Measurements from ENCODE around the gene NEO1.
"Not testable (repeated sequence)": the region's sequence is repeated elsewhere in the genome, so short reads cannot be mapped to it uniquely, and the experiment has no call there.

Gene NEO1

DNA sequence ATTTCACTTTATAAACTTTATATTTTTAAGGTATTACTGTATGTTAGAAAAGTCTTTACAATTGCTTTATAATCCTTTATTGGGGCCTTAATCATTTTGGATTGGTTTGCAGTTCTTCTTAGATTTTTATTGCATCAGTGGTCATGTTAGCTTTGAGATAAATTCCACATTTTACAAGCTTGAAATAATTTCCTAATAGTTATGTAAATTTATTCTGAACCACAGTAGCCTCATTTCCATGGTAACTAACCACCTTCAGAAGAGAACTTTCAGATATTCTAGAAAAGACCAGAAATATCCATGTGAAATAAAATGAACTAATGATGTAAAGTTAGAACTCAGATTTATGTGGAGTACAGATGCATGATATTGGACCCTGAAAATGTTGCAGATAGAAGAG, 94.2 kb downstream of the NEO1 start:
- DNase-seq: no peak

DNA sequence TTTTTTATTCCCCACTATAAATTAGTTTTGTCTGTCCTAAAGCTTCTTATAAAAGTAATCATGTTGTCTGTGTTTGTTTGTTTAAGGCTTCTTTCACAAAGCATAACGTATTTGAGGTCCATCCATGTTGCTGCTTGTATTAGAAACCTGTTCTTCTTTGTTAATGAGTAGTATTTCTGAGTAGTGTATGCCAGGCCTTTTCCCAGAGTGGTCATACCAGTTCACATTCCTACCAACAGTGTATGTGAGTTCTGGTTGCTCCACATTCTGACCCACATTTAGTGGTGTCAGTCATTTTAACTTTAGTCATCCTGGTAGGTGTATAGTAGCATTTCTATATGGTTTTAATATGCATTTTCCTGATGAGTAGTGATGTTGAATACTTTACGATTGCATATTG, 98.6 kb downstream of the NEO1 start:
- no peak for DNase-seq

DNA sequence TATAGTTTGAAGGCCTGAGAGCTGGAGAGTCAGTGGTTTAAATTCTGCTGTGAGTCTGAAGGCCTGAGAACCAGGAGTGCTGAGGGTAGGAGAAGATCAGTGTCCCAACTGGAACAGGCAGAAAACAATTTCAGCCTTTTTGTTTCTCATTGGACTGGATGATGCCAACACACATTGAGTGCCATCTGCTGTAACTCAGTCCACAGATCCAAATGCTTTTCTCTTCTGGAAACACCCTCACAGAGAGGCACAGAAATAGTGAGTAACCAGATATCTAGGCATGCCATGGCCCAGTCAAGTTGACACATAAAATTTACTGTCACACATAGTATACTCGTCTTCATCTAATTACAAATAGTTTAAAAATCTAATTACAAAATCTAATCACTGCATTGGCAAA, 100.8 kb downstream of the NEO1 start:
- DNase-seq: no peak

DNA sequence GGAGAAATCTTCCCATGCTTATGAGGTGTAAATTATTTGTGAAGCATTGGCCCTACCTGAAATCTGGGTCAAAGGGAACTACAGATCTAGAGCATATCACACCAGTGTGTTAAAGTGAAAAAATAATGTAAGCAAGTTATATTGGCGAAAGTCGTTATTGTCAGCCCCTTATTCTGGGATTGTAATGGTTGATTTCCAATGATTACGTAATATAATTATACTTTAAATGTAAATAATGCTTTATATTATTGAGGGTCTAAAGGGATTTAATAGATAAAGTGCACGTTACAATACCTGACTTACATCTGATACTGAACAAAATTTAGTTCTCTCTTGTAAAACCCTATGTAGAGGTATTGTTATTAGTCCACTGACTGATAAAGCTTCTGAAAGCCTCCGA, 101.2 kb downstream of the NEO1 start:
- no peak for DNase-seq

DNA sequence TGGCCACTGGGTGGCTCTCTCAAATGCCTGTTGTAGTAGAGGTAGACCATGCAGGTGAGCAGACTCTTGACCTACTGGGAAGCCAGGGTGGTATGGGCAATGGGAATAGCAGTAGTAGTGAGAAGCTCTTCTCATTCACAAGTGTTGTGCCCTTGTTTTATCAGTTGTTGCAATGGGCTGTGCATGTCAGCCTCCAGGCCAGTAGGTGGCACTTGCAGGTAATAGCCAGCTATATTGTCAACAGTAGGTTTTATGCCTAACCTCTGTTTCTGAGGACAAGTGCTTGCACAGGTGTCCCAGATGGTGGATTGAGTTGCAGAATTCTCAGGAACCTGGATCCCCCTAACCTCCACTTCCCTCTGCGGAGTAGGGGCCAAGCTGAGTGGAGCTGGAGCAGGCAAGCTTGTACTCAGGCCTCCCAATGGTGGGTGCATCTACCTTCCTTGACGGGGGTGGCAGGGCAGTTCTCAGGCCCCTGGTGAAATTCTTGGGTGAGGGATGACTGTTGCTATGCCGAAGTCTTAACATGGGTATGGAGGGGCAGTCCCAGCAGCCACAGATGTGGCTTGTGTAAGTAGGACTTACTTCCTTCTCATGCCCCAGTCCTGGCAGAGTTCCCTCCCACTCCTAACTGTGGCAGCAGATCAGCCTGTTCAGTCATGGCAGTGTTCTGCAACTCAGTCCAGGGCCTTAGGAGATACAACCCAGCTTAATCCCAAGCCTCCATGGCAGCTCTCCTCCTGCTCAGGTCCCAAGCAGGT, 104.3 kb downstream of the NEO1 start:
- no peak for DNase-seq

DNA sequence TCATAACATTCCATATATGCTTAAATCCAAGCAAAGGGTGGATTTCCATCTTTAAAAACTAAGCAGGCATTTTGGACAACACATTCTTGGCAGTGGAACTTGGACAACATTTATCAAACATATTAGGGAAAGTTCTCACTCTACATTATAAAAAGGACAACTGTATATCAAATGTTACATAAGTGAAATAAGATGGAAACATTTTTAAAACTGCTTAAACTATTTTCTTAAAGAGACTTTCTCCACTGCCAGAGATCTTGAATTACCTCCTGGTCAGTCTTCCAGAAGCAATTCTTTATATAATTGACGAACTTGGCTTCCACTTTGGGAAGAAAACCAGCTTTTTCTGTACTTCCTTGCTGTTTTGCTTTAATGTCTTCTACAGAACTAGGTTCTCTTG, 109.3 kb downstream of the NEO1 start:
- DNase-seq: no peak

DNA sequence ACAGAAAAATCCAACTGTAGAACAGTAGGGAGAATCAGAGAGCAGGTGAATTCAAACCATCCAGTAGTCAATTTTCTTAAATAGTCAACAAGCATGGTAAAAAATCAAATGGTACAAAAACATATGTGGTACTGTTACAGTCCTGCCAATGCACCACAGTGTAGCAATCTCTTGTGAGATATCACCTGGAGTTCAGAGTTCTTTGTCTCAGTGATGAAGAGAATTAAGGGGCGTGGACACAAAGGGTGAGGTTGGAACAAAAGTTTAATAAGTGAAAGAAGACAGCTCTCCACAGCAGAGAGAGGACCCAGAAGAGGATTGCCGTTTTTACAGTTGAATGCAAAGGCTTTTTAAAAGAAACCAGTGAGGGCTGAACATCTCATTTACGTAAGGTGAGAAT, 113.2 kb downstream of the NEO1 start:
- no peak for DNase-seq

DNA sequence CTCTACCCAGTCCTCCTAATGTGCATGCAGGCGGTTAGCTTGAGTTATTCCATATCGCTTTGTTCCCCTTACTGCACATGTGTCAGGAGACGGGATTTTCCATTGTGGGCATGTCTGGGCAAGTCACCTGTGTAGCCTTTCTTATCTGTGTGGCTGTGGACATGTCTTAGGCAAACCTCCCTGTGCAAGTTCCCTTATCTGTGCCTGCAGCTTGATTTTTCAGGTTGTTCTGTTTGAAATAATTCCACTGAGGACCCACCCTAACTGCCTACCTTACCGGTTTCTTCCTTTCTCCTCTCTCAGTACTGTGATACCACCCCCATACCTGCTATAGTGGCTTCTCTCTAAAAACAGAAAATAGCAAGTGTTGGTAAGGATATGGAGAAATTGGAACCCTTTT, 113.6 kb downstream of the NEO1 start:
- DNase-seq: no peak

DNA sequence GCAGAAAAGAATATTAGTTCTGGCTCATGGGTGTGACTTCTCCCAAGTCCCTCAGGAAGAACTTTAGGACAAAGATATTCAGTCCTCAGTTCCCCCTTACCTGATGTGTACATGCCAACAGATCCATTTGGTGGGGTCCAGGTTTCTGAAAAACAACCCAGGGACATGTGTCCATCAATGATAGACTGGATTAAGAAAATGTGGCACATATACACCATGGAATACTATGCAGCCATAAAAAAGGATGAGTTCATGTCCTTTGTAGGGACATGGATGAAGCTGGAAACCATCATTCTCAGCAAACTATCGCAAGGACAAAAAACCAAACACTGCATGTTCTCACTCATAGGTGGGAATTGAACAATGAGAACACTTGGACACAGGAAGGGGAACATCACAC, 114.4 kb downstream of the NEO1 start:
- not testable (repeated sequence) for DNase-seq

DNA sequence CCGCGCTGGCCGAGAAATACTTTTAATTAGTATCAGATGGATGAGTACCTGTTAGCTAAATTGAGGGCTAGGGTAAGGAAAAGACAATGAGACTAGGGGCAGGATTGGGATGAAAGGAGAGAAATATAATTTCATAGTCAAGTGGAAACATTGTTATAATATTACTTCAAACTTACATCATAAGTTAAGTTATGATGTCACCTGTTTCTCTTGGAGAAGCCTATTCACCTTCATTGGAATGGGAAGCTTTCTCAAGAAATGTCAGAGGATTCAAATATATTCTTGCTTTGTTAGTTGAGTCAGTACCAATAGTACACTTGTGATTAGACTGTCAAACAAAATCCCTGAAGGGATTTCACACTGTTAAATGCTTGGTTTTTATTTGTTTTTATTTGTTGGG, 116.2 kb downstream of the NEO1 start:
- no peak for DNase-seq

DNA sequence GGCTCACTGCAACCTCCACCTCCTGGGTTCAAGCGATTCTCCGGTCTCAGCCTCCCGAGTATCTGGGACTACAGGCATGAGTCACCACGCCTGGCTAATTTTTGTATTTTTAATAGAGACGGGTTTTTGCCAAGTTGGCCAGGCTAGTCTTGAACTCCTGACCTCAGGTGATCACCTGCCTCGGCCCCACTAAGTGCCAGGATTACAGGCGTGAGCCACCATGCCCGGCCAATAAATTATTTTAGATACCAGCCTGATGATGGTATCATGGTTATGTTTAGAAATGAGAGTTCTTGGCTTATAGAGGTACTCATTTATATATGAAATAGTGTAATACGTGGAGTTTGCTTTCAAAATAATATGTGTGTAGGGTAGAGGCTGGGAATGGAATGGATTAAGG, 119.4 kb downstream of the NEO1 start:
- no peak for DNase-seq

DNA sequence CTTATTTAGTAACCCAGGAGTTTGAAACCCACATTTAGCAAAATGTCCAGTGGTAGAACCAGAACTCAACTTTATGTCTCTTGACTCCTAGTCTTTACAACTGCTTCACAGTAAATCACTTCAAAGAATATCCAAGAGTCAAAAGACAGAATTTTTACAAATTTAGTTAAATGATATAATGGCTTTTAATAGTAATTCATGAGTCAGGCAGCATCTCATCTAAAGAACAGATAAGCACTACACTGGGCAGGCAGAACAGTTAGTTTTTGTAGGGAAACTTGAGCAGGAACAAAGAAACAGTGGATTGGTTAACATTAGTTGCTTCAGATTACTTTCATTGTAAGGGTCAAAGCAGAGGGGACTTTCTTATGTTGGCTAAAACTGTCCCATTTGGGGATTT, 120.2 kb downstream of the NEO1 start:
- no peak for DNase-seq

DNA sequence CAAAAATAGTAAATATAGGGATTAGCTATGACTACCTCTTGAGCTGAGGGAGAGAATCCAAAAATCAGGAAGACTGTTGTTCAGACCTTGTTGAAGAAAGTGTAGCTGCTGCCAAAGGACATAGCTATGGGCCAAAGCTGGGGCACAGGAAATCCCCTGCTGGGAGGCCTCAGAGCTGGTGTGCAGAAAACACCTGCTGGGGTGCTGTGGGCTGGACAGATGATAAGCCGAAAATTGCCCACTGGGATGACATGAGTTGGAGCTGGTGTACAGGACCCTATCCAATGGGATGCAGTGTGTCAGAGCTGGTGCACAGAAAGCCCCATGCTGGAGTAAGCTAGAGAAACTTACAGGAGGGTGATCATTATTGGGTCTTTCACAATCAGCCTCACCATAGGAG, 121.9 kb downstream of the NEO1 start:
- DNase-seq: no peak

DNA sequence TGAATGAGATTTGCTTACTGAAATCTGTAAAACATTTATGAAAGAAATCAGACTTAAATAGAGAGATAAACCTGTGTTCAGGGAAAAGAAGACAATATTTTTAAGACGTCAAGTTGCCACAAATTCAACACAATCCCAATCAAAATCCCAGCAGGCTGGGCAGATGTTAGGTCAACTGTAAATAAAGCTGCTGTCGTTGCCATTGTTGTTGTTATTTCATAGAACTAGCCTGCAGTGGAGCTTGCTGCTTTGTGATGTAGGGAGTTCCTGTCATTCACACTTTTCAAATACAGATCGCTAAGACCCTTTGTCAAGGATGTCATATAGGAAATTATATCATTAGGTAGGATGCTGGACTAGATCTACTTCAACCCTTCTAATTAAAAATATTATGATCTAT, 123.1 kb downstream of the NEO1 start:
- no peak for DNase-seq

DNA sequence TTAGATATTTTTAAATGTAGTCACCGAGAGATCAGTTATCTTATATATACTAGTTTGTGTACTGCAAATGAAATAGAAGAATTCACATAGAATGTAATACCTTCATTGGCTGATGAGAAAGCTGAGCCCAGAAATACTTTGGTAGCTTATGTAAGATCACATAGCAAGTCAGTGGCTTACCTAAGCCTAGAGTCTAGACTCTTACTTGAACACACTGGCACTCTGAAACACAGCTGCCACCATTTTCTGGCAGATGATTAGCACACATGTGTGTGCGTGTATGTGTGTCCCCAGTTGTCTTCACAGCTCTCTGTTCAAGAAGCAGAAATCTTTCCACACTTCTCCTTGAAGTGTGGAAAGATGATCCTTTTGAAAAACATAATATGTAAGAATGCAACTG, 124.3 kb downstream of the NEO1 start:
- no peak for DNase-seq

DNA sequence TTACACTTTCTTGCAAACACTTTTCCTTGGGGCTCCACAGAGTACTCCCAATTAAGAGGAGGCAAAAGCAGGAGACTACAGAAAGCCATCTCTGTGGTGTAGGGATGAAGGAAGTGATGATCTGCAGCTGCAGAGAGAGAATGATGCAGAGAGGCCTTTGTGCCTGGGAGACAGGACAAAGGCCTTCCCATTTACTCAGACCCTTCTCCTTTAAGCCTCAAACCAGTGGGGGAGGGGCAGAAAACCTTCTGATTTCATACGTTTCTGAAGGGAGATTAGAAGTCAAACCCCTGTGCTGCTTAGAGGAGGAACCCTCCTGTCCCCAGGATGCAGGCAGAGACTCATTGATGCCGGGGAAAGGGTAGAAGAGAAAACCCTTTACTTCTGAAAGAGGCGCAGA, 130.8 kb downstream of the NEO1 start:
- DNase-seq: no peak

DNA sequence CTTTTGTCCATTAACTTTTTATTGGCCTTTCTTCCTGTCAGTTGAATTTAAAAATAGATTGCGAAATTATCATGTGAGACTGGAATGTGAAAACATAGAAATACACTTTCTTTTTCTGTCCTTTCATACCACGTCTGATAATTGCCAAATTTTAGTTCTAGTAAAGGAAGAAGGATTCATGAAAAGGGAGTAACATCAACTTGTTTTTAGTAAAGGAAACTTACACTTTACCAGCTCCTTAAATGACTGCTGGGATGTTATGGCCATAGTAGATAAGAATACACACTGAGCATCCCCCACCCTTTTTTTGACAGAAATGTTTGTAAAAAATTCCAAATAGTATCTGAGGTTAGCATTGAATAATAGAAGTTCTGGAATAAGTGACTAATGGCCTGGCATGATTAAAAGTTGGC, 137.9 kb downstream of the NEO1 start:
- no peak for DNase-seq

DNA sequence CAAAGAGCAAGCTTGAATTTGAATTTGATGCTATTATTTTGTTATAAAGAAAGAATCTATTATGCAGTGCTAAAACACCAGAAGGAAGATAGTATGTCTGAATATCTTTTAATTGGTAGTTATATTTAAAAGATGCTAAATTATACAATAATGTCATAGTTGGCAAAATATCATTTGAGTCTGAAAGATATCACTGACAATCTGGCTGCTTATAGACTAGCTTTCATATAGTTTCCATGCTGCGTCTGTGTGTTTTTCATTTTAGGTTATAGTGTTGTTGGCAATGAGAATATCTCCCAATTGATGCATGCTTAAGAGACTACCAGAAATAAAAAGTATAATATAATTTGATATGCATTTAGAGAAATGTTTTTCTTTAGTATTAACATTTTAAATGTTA, 142.9 kb downstream of the NEO1 start:
- DNase-seq: no peak

DNA sequence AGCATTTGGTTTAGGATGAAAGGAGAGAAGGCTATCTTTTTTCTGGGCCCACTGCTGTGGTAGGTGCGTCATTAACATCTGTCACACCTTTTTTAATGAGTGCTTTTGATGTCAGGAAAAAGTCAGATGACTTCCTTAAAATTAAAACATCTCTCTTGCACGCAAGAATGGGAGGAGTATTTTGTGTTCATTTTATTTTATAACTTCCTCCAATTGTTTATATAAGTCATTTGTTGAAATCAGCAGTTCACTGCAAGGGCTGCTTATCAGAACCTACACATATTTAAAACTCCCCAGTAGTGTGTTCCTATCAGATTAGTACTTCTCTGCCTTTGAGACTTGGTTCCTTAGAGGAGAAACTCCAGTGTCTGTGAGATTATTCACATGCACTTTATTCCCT, 143.8 kb downstream of the NEO1 start:
- no peak for DNase-seq

DNA sequence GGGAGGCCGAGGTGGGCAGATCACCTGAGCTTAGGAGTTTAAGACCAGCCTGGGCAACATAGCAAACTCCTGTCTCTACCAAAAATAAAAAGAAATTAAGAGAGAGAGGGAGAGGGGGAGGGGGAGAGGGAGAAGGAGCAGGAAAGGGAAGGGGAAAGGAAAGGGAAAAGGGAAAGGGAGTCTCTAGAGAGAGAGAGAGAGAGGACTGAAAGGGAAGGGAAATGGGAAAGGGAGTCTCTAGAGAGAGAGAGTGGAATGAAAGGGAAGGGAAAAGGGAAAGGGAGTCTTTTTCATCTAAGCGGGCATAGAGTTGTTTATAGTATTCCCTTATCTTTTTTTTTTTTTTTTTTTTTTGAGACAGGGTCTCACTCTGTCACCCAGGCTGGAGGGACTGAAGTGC, 148.1 kb downstream of the NEO1 start:
- DNase-seq: no peak

DNA sequence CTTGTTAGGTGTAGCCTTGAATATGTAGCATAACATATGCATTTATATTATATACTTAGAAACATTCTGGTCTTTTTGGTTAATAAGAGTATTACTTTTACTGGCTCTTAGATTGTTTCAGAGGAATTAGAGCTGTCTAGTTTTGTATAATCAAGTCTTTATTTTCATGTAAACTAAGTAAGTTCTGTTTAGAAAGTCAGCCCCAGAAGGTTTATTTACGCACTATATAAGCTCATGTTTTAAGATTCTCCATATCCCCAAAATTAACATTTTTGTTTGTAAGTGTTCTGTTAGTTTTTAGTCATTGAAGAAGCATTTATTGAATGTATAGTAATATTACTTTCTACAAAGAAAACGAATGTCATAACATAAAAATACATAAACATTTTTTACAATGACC, 158.4 kb downstream of the NEO1 start:
- DNase-seq: no peak

DNA sequence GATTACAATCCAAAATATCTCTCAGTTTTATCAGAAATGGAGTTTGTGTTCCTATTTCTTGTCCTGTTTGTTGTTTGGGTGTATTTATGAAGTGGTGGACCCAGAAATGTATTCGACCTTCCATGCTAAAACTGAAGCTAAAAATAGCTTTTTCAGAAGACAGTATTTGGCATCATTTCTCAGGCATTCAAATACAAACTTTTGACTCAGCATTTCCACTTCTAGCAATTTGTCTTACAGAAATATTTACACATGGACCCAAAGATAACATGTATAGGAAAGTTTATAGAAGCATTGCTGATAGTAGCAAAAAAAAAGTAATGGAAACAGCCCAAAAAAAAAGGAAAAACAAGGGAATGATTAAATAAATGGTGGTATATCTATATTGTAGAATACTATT, 160.2 kb downstream of the NEO1 start:
- DNase-seq: no peak

DNA sequence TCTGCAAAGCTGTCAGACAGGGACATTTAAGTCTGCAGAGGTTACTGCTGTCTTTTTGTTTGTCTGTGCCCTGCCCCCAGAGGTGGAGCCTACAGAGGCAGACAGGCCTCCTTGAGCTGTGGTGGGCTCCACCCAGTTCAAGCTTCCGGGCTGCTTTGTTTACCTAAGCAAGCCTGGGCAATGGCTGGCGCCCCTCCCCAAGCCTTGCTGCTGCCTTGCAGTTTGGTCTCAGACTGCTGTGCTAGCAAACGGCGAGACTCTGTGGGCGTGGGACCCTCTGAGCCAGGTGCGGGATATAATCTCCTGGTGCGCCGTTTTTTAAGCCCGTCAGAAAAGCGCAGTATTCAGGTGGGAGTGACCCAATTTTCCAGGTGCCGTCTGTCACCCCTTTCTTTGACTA, 169.2 kb downstream of the NEO1 start:
- DNase-seq: peak; percentile 8

DNA sequence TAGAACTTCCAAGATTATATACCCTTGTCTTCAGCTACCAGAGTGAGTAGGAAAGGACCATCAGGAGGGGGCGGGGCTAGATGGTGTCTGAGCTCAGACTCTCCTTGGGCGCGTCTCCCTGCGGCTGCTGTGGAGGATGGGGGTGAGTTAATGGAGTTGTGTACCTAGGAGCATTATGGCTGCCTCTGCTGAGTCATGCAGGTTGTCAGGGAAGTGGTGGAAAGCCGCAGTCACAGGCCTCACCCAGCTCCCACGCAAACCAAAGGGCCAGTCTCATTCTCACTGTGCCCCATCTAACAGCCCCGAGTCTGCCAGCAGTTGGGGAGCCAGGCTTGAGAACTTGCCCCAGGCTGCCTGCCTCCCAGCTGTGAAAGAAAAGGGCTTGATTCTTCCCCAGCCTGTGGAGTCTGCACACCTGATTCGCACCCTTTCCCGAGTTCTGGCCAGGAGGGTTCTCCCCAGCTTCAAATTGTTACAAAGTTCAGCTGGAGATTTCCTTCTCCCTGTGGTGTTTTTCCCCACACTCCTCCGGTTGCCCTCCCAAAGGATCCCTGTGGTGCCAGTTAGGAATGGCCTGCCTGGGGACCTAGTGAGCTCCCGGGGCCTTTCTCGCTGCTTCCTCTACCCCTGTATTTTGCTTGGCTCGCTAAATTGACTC, 173.2 kb downstream of the NEO1 start:
- DNase-seq: peak; percentile 23

All from central memory CD4-positive, alpha-beta T cell (primary cell).